ENCODE results near the gene BNC2. TPM values are rescaled to one million over a fixed set of nuclear protein-coding genes. Genes with fewer than 3 reads are reported as not detected.

Gene BNC2
- total and polyA plus RNA-seq, 2 of the 13 experiments (the other 11 are each of a cell fraction or from before 2014, with no cell fraction given) = not detected

- TF ChIP-seq ZNF773 (CRISPR knock-in tag; IDR thresholded peaks at IDR 0.05; ENCODE audit: borderline replicate concordance) = no peak
- TF ChIP-seq ZNF441 (CRISPR knock-in tag; IDR thresholded peaks at IDR 0.05; ENCODE audit: borderline replicate concordance) = no peak
Measured at GRCh38 chr9:16591092-16591491, 279.4 kb downstream of the BNC2 start (continued).

GRCh38 chr9:16585591-16585990 lies 284.9 kb downstream of the BNC2 start:
- Histone ChIP-seq H3K9me3 (ENCODE audit: low read length) (no peaks in the 10 kb centered on the region), H3K4me2 (ENCODE audit: low read depth, low read length) (no peak overlapping the region), H3K9ac (ENCODE audit: insufficient read depth, low read depth, low read length) (no peak overlapping the region), H3K27me3 (ENCODE audit: control insufficient read depth in 1 of 2, insufficient read depth in 2 of 2, low read length in 2 of 2) (no peaks in the 10 kb centered on the region; a peak in 2 of 5 replicates), H3K79me2 (ENCODE audit: insufficient read depth, low read length) (no peaks in the 10 kb centered on the region), H3K36me3 (replicated peaks in 1 of 2; ENCODE audit: control insufficient read depth in 1 of 2, insufficient read depth in 2 of 2, low read length in 2 of 2) (no peaks in the 10 kb centered on the region), H3K4me1 (ENCODE audit: insufficient read depth, low read length) (no peaks in the 10 kb centered on the region), H3K4me3 (replicated peaks in 1 of 3; ENCODE audit: insufficient read depth in 1 of 3, low read depth in 2 of 3, low read length in 3 of 3) (no peak overlapping the region), H4K20me1 (ENCODE audit: insufficient read depth, low read length) (no peaks in the 10 kb centered on the region), H3K27ac (ENCODE audit: extremely low read length, insufficient read depth, low read length) (no peak overlapping the region), H2AFZ (ENCODE audit: low read length) (no peak overlapping the region)
- ChIA-PET POLR2A (no interaction called here), CTCF (ENCODE audit: low intra/inter-chr PET ratio, low total read pairs) (no interaction called here)
- TF ChIP-seq FOXO4 (CRISPR knock-in tag; conservative IDR thresholded peaks at IDR 0.05) (no peak), RXRB (CRISPR knock-in tag; IDR thresholded peaks at IDR 0.05; ENCODE audit: borderline replicate concordance) (no peak)
- in situ Hi-C loops (cut with HindIII; ENCODE audit: extremely low pct_ligation_motif_present, low pct_unique_long_range_greater_than_20kb) = no loop called here
- intact Hi-C loops (cut with micrococcal nuclease; ENCODE audit: unreplicated experiment) = no loop called here
- FAIRE-seq (no peak), ATAC-seq (no peak), DNase-seq (ENCODE audit: low spot score) (no peak)
- 3% methylated on average over 4 of the region's 4 CpGs for WGBS (ENCODE audit: low lambda C conversion rate)
- no TSS peak for BruUV-seq (replicated peaks)

- Histone ChIP-seq H2AFZ (ENCODE audit: low read length) (no peak overlapping the region), H3K9me3 (ENCODE audit: low read length) (no peaks in the 10 kb centered on the region), H3K9ac (ENCODE audit: insufficient read depth, low read depth, low read length) (no peak overlapping the region), H3K36me3 (replicated peaks in 1 of 2; ENCODE audit: control insufficient read depth in 1 of 2, insufficient read depth in 2 of 2, low read length in 2 of 2) (no peaks in the 10 kb centered on the region), H4K20me1 (ENCODE audit: insufficient read depth, low read length) (no peaks in the 10 kb centered on the region), H3K79me2 (ENCODE audit: insufficient read depth, low read length) (no peaks in the 10 kb centered on the region), H3K27me3 (ENCODE audit: control insufficient read depth in 1 of 2, insufficient read depth in 2 of 2, low read length in 2 of 2) (no peaks in the 10 kb centered on the region; a peak in 2 of 5 replicates), H3K27ac (ENCODE audit: extremely low read length, insufficient read depth, low read length) (no peak overlapping the region), H3K4me3 (replicated peaks in 1 of 3; ENCODE audit: insufficient read depth in 1 of 3, low read depth in 2 of 3, low read length in 3 of 3) (no peak overlapping the region), H3K4me1 (ENCODE audit: insufficient read depth, low read length) (no peaks in the 10 kb centered on the region), H3K4me2 (ENCODE audit: low read depth, low read length) (no peak overlapping the region)
- DNase-seq (ENCODE audit: low spot score) (no peak), ATAC-seq (no peak), FAIRE-seq (no peak)
- intact Hi-C loops (cut with micrococcal nuclease; ENCODE audit: unreplicated experiment) (no loop called here), in situ Hi-C loops (cut with HindIII; ENCODE audit: extremely low pct_ligation_motif_present, low pct_unique_long_range_greater_than_20kb) (no loop called here)
- ChIA-PET CTCF (ENCODE audit: low intra/inter-chr PET ratio, low total read pairs) (no interaction called here), POLR2A (no interaction called here)
- no TSS peak for BruUV-seq (replicated peaks)
- 27% methylated on average over 2 of the region's 2 CpGs for WGBS (ENCODE audit: low lambda C conversion rate)
- TF ChIP-seq ZNF468 (CRISPR knock-in tag; IDR thresholded peaks at IDR 0.05) (no peak), ZNF629 (CRISPR knock-in tag; conservative IDR thresholded peaks at IDR 0.05) (no peak), TFE3 (CRISPR knock-in tag; IDR thresholded peaks at IDR 0.05) (no peak), CEBPZ (IDR thresholded peaks at IDR 0.05; ENCODE audit: low read length) (no peak), ZNF17 (CRISPR knock-in tag; IDR thresholded peaks at IDR 0.05) (no peak)
Measured at GRCh38 chr9:16579872-16580432, 290.5 kb downstream of the BNC2 start.
